ENCODE data around the gene TRPM6. TPM values are rescaled to one million over a fixed set of nuclear protein-coding genes. Genes with fewer than 3 reads are reported as not detected.

The TRPM6 gene
- total RNA-seq, 1 donor from 2014 or later, result 9.1 TPM

- Histone ChIP-seq H3K27me3 (no peaks in the 10 kb centered on the region), H3K4me1 (no peaks in the 10 kb centered on the region), H3K9me3 (no peaks in the 10 kb centered on the region), H3K36me3 (no peaks in the 10 kb centered on the region), H3K27ac (no peak overlapping the region), H3K4me3 (no peak overlapping the region)
- intact Hi-C loops (cut with DNase I), result no loop called here
- no peak for DNase-seq (ENCODE audit: extremely low spot score in 2 of 2)
- TF ChIP-seq POLR2A (IDR thresholded peaks at IDR 0.05) (no peak), CTCF (IDR thresholded peaks at IDR 0.05) (no peak), POLR2AphosphoS5 (IDR thresholded peaks at IDR 0.05; ENCODE audit: insufficient read depth in 1 of 2, low read depth in 1 of 2) (no peak)
Observed at GRCh38 chr9:74800226-74800625, 87.5 kb downstream of the TRPM6 start.

GRCh38 chr9:74795803-74796202 is 91.9 kb downstream of the TRPM6 start:
- intact Hi-C loops (cut with DNase I), result no loop called here
- no peak for DNase-seq (ENCODE audit: extremely low spot score in 2 of 2)
- Histone ChIP-seq H3K27me3 (no peaks in the 10 kb centered on the region), H3K4me3 (no peak overlapping the region), H3K27ac (no peak overlapping the region), H3K4me1 (no peaks in the 10 kb centered on the region), H3K9me3 (no peaks in the 10 kb centered on the region), H3K36me3 (no peaks in the 10 kb centered on the region)
- no peak for TF ChIP-seq POLR2AphosphoS5 (IDR thresholded peaks at IDR 0.05; ENCODE audit: insufficient read depth in 1 of 2, low read depth in 1 of 2)
- no peak for TF ChIP-seq POLR2A (IDR thresholded peaks at IDR 0.05)
- TF ChIP-seq CTCF (IDR thresholded peaks at IDR 0.05), result no peak

- no peak overlapping the region for H3K27ac ChIP-seq
- no peaks in the 10 kb centered on the region for H3K36me3 ChIP-seq
- TF ChIP-seq POLR2AphosphoS5 (IDR thresholded peaks at IDR 0.05; ENCODE audit: insufficient read depth in 1 of 2, low read depth in 1 of 2), result no peak
Observed at GRCh38 chr9:74795081-74795480, 92.6 kb downstream of the TRPM6 start.

DNA sequence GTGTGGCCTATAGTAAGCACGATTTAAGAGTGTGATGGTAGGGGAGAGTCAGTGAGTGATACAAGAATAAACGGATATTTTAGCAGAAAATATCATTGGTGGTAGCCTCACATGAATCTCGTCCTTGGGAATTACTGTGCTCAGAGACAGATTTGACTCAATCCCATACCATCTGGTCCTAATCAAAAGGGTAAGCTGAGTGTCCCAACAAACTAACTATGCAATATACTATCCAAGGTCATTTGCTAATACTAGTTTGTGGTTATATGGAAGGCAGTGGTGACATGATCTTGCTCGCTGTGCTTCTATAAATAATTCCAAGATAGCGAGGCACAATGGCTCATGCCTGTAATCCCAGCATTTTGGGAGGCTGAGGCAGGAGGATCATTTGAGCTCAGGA is 103.2 kb downstream of the TRPM6 start:
- Histone ChIP-seq H3K36me3 (no peaks in the 10 kb centered on the region), H3K27me3 (no peaks in the 10 kb centered on the region), H3K27ac (no peak overlapping the region), H3K9me3 (no peaks in the 10 kb centered on the region), H3K4me1 (no peaks in the 10 kb centered on the region), H3K4me3 (no peak overlapping the region)
- intact Hi-C loops (cut with DNase I), result no loop called here
- TF ChIP-seq CTCF (IDR thresholded peaks at IDR 0.05) (no peak), POLR2A (IDR thresholded peaks at IDR 0.05) (no peak), POLR2AphosphoS5 (IDR thresholded peaks at IDR 0.05; ENCODE audit: insufficient read depth in 1 of 2, low read depth in 1 of 2) (no peak)
- DNase-seq (ENCODE audit: extremely low spot score in 2 of 2), result no peak

More at GRCh38 chr9:74795081-74795480, 92.6 kb downstream of the TRPM6 start:
- Histone ChIP-seq H3K27me3 (no peaks in the 10 kb centered on the region), H3K4me1 (no peaks in the 10 kb centered on the region), H3K4me3 (no peak overlapping the region), H3K9me3 (no peaks in the 10 kb centered on the region)
- no peak for DNase-seq (ENCODE audit: extremely low spot score in 2 of 2)
- intact Hi-C loops (cut with DNase I), result no loop called here

GRCh38 chr9:74783408-74783807 is 104.3 kb downstream of the TRPM6 start:
- intact Hi-C loops (cut with DNase I), result no loop called here
- Histone ChIP-seq H3K27me3 (no peaks in the 10 kb centered on the region), H3K27ac (no peak overlapping the region), H3K36me3 (no peaks in the 10 kb centered on the region), H3K4me3 (no peak overlapping the region), H3K9me3 (no peaks in the 10 kb centered on the region), H3K4me1 (no peaks in the 10 kb centered on the region)
- DNase-seq (ENCODE audit: extremely low spot score in 2 of 2), result no peak
- TF ChIP-seq POLR2A (IDR thresholded peaks at IDR 0.05) (no peak), CTCF (IDR thresholded peaks at IDR 0.05) (no peak), POLR2AphosphoS5 (IDR thresholded peaks at IDR 0.05; ENCODE audit: insufficient read depth in 1 of 2, low read depth in 1 of 2) (no peak)

All from vagina (tissue), 2 donors.